OCI-LY7 (cell line): Measurements from ENCODE around the gene KRT72. TPM values are rescaled to one million over a fixed set of nuclear protein-coding genes. Genes with fewer than 3 reads are reported as not detected.

Experiments used
- BruUV-seq: library from RNA; stranded (reverse); fragments of 400-500 nt; replicated peaks from 2 replicates; lab custom pipeline; 2021; lab: Mats Ljungman, UMichigan
- CTCF ChIA-PET: fragments of 300-600 bp; sonication (Branson Sonifier 250); formaldehyde crosslinking; loops from one replicate; lab custom pipeline; 2022; ENCODE audit warnings: antibody characterized with exemption; ENCODE audit not compliant: unreplicated experiment; lab: Charles Lee
- POLR2A ChIA-PET: fragments of 300-600 bp; sonication (Branson Sonifier 250); formaldehyde crosslinking; loops from one replicate; lab custom pipeline; 2022; ENCODE audit warnings: antibody characterized with exemption; lab: Charles Lee
- DNase-seq: peaks from one replicate; pipeline ENCODE4 v3.0.0-alpha.2; 2015; ENCODE audit warnings: low spot score
- H2AFZ ChIP-seq: fragments of 200-600 bp; sonication (generic), shearing (Covaris generic); 2 replicates; pipeline ENCODE4 v1.6.1; 2014; ENCODE audit warnings: mild to moderate bottlenecking, antibody characterized with exemption, low read length, moderate library complexity
- H3K27ac ChIP-seq: fragments of 200-600 bp; sonication (generic); 2 replicates; pipeline ENCODE4 v1.5.1; 2014; ENCODE audit warnings: mixed run types, low read depth, mild to moderate bottlenecking, moderate library complexity, low read length, inconsistent platforms; ENCODE audit not compliant: poor library complexity, severe bottlenecking
- H3K36me3 ChIP-seq: fragments of 200-600 bp; sonication (generic); 2 replicates; pipeline ENCODE4 v1.6.1; 2014; ENCODE audit warnings: mild to moderate bottlenecking, antibody characterized with exemption, low read length, moderate library complexity, mixed read lengths; ENCODE audit not compliant: insufficient read depth
- H3K4me1 ChIP-seq: fragments of 200-600 bp; sonication (generic); 2 replicates; pipeline ENCODE4 v1.5.1; 2014; ENCODE audit warnings: mild to moderate bottlenecking, low read length; ENCODE audit not compliant: insufficient read depth, poor library complexity, severe bottlenecking
- H3K4me2 ChIP-seq: fragments of 200-600 bp; sonication (generic); 2 replicates; pipeline ENCODE4 v1.6.1; 2014; ENCODE audit warnings: mild to moderate bottlenecking, low read length
- H3K4me3 ChIP-seq: fragments of 200-600 bp; sonication (generic); 2 replicates; pipeline ENCODE4 v1.5.1; 2014; ENCODE audit warnings: mild to moderate bottlenecking, low read depth, low read length; ENCODE audit not compliant: poor library complexity, severe bottlenecking
- H3K79me2 ChIP-seq: fragments of 200-600 bp; sonication (generic); 2 replicates; pipeline ENCODE4 v1.6.1; 2016; ENCODE audit warnings: low read depth, mild to moderate bottlenecking, low read length, moderate library complexity, mixed read lengths; ENCODE audit not compliant: insufficient read depth
- H3K9me2 ChIP-seq: fragments of 200-600 bp; sonication (generic); 2 replicates; pipeline ENCODE4 v1.6.1; 2016; ENCODE audit warnings: mild to moderate bottlenecking, low read length, mixed read lengths; ENCODE audit not compliant: insufficient read depth
- H3K9me3 ChIP-seq: fragments of 200-600 bp; sonication (generic); 2 replicates; pipeline ENCODE4 v1.6.1; 2014; ENCODE audit warnings: mild to moderate bottlenecking, mixed run types, low read length, mixed read lengths
- H4K20me1 ChIP-seq: fragments of 200-600 bp; sonication (generic); 2 replicates; pipeline ENCODE4 v1.6.1; 2014; ENCODE audit warnings: mild to moderate bottlenecking, antibody characterized with exemption, low read length, moderate library complexity, mixed read lengths; ENCODE audit not compliant: insufficient read depth
- EZH2phosphoT487 ChIP-seq: fragments of 200-600 bp; sonication (generic); IDR thresholded peaks from 2 replicates; pipeline ENCODE4 v1.6.1; 2018; ENCODE audit warnings: low read depth, borderline replicate concordance, mild to moderate bottlenecking, mixed run types, antibody characterized with exemption, low read length, moderate library complexity, mixed read lengths
- intact Hi-C: fragments of 100-400 bp; cut with micrococcal nuclease; formaldehyde crosslinking; loops from one replicate; pipeline ENCODE4 v1.10.0; 2022; ENCODE audit not compliant: unreplicated experiment
- total RNA-seq, 2 experiments: library from RNA; depleted of rRNA in 1 of 2; stranded (reverse); fragments of >200 nt in 1 of 2; shearing (Covaris generic) in 1 of 2; gene quantifications; 2 replicates each; pipeline ENCODE4 v1.2.3, GENCODE V29; 2014 to 2022
- TF ChIP-seq, protein P1 (sequence below): fragments of 200-600 bp; sonication (generic); conservative IDR thresholded peaks from 2 replicates; pipeline ENCODE4 v1.5.1; 2014; ENCODE audit warnings: mild to moderate bottlenecking, antibody characterized with exemption, low read length, moderate library complexity, mixed read lengths

KRT72 gene
- total RNA-seq, 2 experiments from 2014 or later = not detected

DNA sequence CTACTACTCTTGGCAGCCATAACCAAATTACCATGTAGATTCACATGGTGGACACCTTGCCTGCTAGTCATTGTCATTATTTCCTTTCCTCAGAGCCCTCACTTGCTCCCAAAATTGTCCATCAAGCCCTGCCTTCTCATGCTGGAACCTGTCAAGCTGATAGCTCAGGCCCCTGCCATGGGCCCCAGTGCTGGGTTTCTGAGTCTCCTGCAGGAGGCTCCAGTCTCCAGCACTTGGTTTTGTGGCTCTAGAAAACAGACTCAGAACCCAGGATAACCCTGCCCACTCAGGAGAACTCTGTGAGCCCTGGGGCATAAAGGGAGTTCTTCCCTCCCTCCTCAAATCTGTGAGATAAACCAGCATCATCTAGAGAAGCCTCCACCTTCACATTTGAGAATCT is 59.1 kb downstream of the KRT72 start:
- no TSS peak for BruUV-seq
- POLR2A ChIA-PET = no interaction called here
- Histone ChIP-seq H4K20me1 (no peaks in the 10 kb centered on the region), H3K9me3 (no peaks in the 10 kb centered on the region), H3K4me1 (no peaks in the 10 kb centered on the region), H3K79me2 (no peaks in the 10 kb centered on the region), H3K36me3 (no peaks in the 10 kb centered on the region), H3K27ac (no peak overlapping the region), H3K4me2 (no peak overlapping the region), H2AFZ (no peak overlapping the region), H3K4me3 (no peak overlapping the region), H3K9me2 (no peaks in the 10 kb centered on the region)
- no peak for TF ChIP-seq EZH2phosphoT487
- TF ChIP-seq, protein P1, sequence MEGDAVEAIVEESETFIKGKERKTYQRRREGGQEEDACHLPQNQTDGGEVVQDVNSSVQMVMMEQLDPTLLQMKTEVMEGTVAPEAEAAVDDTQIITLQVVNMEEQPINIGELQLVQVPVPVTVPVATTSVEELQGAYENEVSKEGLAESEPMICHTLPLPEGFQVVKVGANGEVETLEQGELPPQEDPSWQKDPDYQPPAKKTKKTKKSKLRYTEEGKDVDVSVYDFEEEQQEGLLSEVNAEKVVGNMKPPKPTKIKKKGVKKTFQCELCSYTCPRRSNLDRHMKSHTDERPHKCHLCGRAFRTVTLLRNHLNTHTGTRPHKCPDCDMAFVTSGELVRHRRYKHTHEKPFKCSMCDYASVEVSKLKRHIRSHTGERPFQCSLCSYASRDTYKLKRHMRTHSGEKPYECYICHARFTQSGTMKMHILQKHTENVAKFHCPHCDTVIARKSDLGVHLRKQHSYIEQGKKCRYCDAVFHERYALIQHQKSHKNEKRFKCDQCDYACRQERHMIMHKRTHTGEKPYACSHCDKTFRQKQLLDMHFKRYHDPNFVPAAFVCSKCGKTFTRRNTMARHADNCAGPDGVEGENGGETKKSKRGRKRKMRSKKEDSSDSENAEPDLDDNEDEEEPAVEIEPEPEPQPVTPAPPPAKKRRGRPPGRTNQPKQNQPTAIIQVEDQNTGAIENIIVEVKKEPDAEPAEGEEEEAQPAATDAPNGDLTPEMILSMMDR = no peak
- CTCF ChIA-PET = no interaction called here
- DNase-seq = no peak
- intact Hi-C loops = no loop called here

GRCh38 chr12:52541709-52542108 is 59.6 kb downstream of the KRT72 start:
- CTCF ChIA-PET = no interaction called here
- TF ChIP-seq, protein P1 = no peak
- TF ChIP-seq EZH2phosphoT487 = no peak
- H3K79me2 ChIP-seq = no peaks in the 10 kb centered on the region

GRCh38 chr12:52540531-52540930 is 60.7 kb downstream of the KRT72 start:
- intact Hi-C loops = no loop called here
- no TSS peak for BruUV-seq

More at GRCh38 chr12:52541709-52542108, 59.6 kb downstream of the KRT72 start:
- Histone ChIP-seq H3K9me2 (no peaks in the 10 kb centered on the region), H3K27ac (no peak overlapping the region), H4K20me1 (no peaks in the 10 kb centered on the region), H3K4me2 (no peak overlapping the region), H3K9me3 (no peaks in the 10 kb centered on the region), H3K4me1 (no peaks in the 10 kb centered on the region), H3K4me3 (no peak overlapping the region), H3K36me3 (no peaks in the 10 kb centered on the region), H2AFZ (no peak overlapping the region)
- POLR2A ChIA-PET = no interaction called here
- intact Hi-C loops = no loop called here
- no peak for DNase-seq
- BruUV-seq = no TSS peak

More at GRCh38 chr12:52540531-52540930, 60.7 kb downstream of the KRT72 start:
- POLR2A ChIA-PET = no interaction called here
- no peaks in the 10 kb centered on the region for H3K9me3 ChIP-seq
- TF ChIP-seq EZH2phosphoT487 = no peak
- TF ChIP-seq, protein P1 = no peak
- H3K9me2 ChIP-seq = no peaks in the 10 kb centered on the region
- no peak overlapping the region for H3K4me3 ChIP-seq
- H4K20me1 ChIP-seq = no peaks in the 10 kb centered on the region
- CTCF ChIA-PET = no interaction called here
- no peak overlapping the region for H2AFZ ChIP-seq
- no peaks in the 10 kb centered on the region for H3K4me1 ChIP-seq
- H3K27ac ChIP-seq = no peak overlapping the region
- H3K4me2 ChIP-seq = no peak overlapping the region
- H3K36me3 ChIP-seq = no peaks in the 10 kb centered on the region
- H3K79me2 ChIP-seq = no peaks in the 10 kb centered on the region
- no peak for DNase-seq
